PC-3 (cell line): ENCODE data around the gene ACBD6. TPM values are rescaled to one million over a fixed set of nuclear protein-coding genes. Genes with fewer than 3 reads are reported as not detected.

Experiments used
- ATAC-seq: fragments of 200-7000 bp; cut with Tn5 transposase; 2 replicates; pipeline ENCODE4 v1.9.1; 2020; ENCODE audit warnings: mild to moderate bottlenecking, moderate library complexity
- BruUV-seq: library from RNA; stranded (reverse); fragments of 400-500 nt; replicated peaks from 2 replicates; lab custom pipeline; 2021; lab: Mats Ljungman, UMichigan
- CTCF ChIA-PET: fragments of 300-600 bp; sonication (Branson Sonifier 250); formaldehyde crosslinking; loops from one replicate; lab custom pipeline; 2022; ENCODE audit warnings: antibody characterized with exemption; lab: Charles Lee
- POLR2A ChIA-PET: fragments of 300-600 bp; sonication (Branson Sonifier 250); formaldehyde crosslinking; loops from one replicate; lab custom pipeline; 2022; ENCODE audit warnings: antibody characterized with exemption; ENCODE audit not compliant: unreplicated experiment; lab: Charles Lee
- DNase-seq: peaks from one replicate; pipeline ENCODE4 v3.0.0-alpha.2; 2015
- H2AFZ ChIP-seq: fragments of 300-600 bp; sonication (generic); 2 replicates; pipeline ENCODE4 v1.6.0; 2016; ENCODE audit warnings: antibody characterized with exemption, low read length
- H3F3A ChIP-seq: fragments of 300-600 bp; sonication (generic); one replicate; pipeline ENCODE4 v1.6.0; 2017; ENCODE audit warnings: antibody characterized with exemption, low read length, control low read depth, mild to moderate bottlenecking; ENCODE audit not compliant: unreplicated experiment
- H3K27ac ChIP-seq: fragments of 300-600 bp; sonication (generic); 2 replicates; pipeline ENCODE4 v1.5.1; 2016; ENCODE audit warnings: mild to moderate bottlenecking, low read length
- H3K27me3 ChIP-seq: fragments of 300-600 bp; sonication (generic); 2 replicates; pipeline ENCODE4 v1.6.1; 2016; ENCODE audit warnings: low read length, mixed read lengths
- H3K36me3 ChIP-seq: fragments of 300-600 bp; sonication (generic); 2 replicates; pipeline ENCODE4 v1.6.1; 2016; ENCODE audit warnings: low read depth, mixed run types, low read length, mixed read lengths
- H3K4me1 ChIP-seq: fragments of 300-600 bp; sonication (generic); 2 replicates; pipeline ENCODE4 v1.5.1; 2016; ENCODE audit warnings: low read length; ENCODE audit not compliant: insufficient read depth
- H3K4me2 ChIP-seq: fragments of 300-600 bp; sonication (generic); 2 replicates; pipeline ENCODE4 v1.6.0; 2016; ENCODE audit warnings: low read length
- H3K4me3 ChIP-seq: fragments of 300-600 bp; sonication (generic); 2 replicates; pipeline ENCODE4 v1.5.1; 2016; ENCODE audit warnings: mild to moderate bottlenecking, low read length, mixed read lengths
- H3K79me2 ChIP-seq: fragments of 300-600 bp; sonication (generic); 2 replicates; pipeline ENCODE4 v1.6.1; 2017; ENCODE audit warnings: low read length, mixed read lengths
- H3K9ac ChIP-seq: fragments of 300-600 bp; sonication (generic); 2 replicates; pipeline ENCODE4 v1.6.0; 2016; ENCODE audit warnings: mild to moderate bottlenecking, low read length
- H3K9me2 ChIP-seq: fragments of 300-600 bp; sonication (generic); replicated peaks from 2 replicates; pipeline ENCODE4 v1.6.1; 2016; ENCODE audit warnings: mixed run types, low read length, mixed read lengths
- H3K9me3 ChIP-seq: fragments of 300-600 bp; sonication (generic); 2 replicates; pipeline ENCODE4 v1.6.1; 2016; ENCODE audit warnings: low read length, mixed read lengths
- H4K20me1 ChIP-seq: fragments of 300-600 bp; sonication (generic); 2 replicates; pipeline ENCODE4 v1.6.1; 2016; ENCODE audit warnings: low read length, mixed read lengths
- EZH2 ChIP-seq: fragments of 300-600 bp; sonication (generic); IDR thresholded peaks from one replicate; pipeline ENCODE4 v1.6.1; 2017; ENCODE audit warnings: antibody characterized with exemption, mild to moderate bottlenecking, low read length; ENCODE audit not compliant: unreplicated experiment
- EZH2phosphoT487 ChIP-seq: fragments of 300-600 bp; sonication (generic); IDR thresholded peaks from 2 replicates; pipeline ENCODE4 v1.6.1; 2018; ENCODE audit warnings: mild to moderate bottlenecking, antibody characterized with exemption, low read length, borderline replicate concordance
- intact Hi-C: fragments of 100-400 bp; cut with micrococcal nuclease; formaldehyde crosslinking; loops from 2 replicates; pipeline ENCODE4 v1.9.0; 2023
- total RNA-seq: library from RNA; depleted of rRNA; stranded (reverse); fragments of >200 nt; gene quantifications from 2 replicates; pipeline ENCODE4 v1.2.3, GENCODE V29; 2014
- TF ChIP-seq, protein P1 (sequence below): fragments of 300-600 bp; sonication (generic); conservative IDR thresholded peaks from 2 replicates; pipeline ENCODE4 v1.5.1; 2017; ENCODE audit warnings: antibody characterized with exemption, low read depth, mild to moderate bottlenecking, low read length

ACBD6 gene
- total RNA-seq, 1 experiment from 2014 or later, result 43.3 TPM

DNA sequence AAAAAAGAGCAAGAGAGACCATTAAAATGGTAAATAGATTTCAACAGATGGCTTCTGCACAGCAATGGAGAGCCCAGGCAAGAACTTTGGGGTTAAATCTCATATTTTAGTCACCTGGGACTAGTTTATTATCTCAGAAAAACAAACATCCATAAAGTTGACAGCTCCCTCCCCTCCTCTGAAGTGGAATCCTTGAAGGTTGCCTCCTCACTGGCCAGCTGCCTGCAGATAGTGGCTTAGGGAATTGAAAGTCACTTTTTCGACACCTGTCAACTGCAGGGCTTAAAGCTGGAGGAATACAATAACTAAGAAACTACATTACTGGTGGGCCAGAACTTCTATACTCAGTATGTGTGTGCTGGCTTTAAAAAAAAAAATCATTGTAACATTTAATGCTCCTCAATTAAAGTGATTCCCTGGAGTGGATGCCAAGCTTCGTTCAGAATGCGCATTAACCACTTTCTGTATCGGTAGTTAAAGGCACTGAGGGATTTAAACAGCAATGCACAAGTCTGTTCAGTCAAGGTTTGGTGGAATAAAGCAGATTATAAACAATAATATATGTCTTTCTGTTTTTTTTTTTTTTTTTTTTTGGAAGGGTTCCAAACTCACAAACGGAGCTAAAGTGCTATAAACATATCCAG, 219.9 kb downstream of the ACBD6 start:
- ChIA-PET CTCF (no interaction called here), POLR2A (no interaction called here)
- no peaks in the 10 kb centered on the region for H3K9me3 ChIP-seq
- H3F3A ChIP-seq, result no peaks in the 10 kb centered on the region
- DNase-seq (no peak), ATAC-seq (no peak)
- no peaks in the 10 kb centered on the region for H3K4me1 ChIP-seq
- H3K36me3 ChIP-seq, result no peaks in the 10 kb centered on the region
- no peak overlapping the region for H3K4me2 ChIP-seq
- no peak overlapping the region for H3K9ac ChIP-seq
- H2AFZ ChIP-seq, result no peak overlapping the region
- no peak overlapping the region for H3K27ac ChIP-seq
- TF ChIP-seq, protein P1, sequence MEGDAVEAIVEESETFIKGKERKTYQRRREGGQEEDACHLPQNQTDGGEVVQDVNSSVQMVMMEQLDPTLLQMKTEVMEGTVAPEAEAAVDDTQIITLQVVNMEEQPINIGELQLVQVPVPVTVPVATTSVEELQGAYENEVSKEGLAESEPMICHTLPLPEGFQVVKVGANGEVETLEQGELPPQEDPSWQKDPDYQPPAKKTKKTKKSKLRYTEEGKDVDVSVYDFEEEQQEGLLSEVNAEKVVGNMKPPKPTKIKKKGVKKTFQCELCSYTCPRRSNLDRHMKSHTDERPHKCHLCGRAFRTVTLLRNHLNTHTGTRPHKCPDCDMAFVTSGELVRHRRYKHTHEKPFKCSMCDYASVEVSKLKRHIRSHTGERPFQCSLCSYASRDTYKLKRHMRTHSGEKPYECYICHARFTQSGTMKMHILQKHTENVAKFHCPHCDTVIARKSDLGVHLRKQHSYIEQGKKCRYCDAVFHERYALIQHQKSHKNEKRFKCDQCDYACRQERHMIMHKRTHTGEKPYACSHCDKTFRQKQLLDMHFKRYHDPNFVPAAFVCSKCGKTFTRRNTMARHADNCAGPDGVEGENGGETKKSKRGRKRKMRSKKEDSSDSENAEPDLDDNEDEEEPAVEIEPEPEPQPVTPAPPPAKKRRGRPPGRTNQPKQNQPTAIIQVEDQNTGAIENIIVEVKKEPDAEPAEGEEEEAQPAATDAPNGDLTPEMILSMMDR, result no peak
- no peak for TF ChIP-seq EZH2
- TF ChIP-seq EZH2phosphoT487, result no peak
- no TSS peak for BruUV-seq
- H3K79me2 ChIP-seq, result no peaks in the 10 kb centered on the region
- intact Hi-C loops, result no loop called here
- no peaks in the 10 kb centered on the region for H3K27me3 ChIP-seq
- no peaks in the 10 kb centered on the region for H3K9me2 ChIP-seq
- H4K20me1 ChIP-seq, result no peaks in the 10 kb centered on the region
- no peak overlapping the region for H3K4me3 ChIP-seq

DNA sequence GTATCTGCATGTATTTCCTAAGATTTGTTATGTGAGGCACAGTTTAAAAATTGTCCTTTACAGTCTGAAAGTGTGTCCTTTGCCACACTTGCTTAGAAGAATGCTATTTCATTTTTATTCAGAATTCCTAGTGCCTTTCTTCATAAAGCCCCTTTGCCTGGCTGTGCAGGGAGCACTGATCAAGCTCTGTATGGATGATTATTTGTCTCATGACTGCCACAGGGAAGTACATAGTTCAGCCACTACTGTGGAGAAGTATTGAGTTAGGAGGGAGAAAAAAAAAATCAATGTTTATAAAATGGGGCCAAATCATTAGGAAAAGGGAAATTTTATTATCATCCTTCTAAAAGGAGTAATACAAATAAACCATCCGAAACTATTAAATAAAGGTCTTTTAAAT, 220.9 kb downstream of the ACBD6 start:
- Histone ChIP-seq H2AFZ (no peak overlapping the region), H3K4me3 (no peak overlapping the region), H3K27me3 (no peaks in the 10 kb centered on the region), H3K9ac (no peak overlapping the region), H3K4me1 (no peaks in the 10 kb centered on the region), H4K20me1 (no peaks in the 10 kb centered on the region), H3K9me3 (no peaks in the 10 kb centered on the region), H3K9me2 (no peaks in the 10 kb centered on the region), H3K36me3 (no peaks in the 10 kb centered on the region), H3K27ac (no peak overlapping the region), H3F3A (no peaks in the 10 kb centered on the region), H3K4me2 (no peak overlapping the region), H3K79me2 (no peaks in the 10 kb centered on the region)
- TF ChIP-seq EZH2phosphoT487 (no peak), EZH2 (no peak)
- TF ChIP-seq, protein P1, result no peak
- intact Hi-C loops, result no loop called here
- ChIA-PET POLR2A (no interaction called here), CTCF (no interaction called here)
- DNase-seq, result no peak
- ATAC-seq, result no peak
- BruUV-seq, result no TSS peak

DNA sequence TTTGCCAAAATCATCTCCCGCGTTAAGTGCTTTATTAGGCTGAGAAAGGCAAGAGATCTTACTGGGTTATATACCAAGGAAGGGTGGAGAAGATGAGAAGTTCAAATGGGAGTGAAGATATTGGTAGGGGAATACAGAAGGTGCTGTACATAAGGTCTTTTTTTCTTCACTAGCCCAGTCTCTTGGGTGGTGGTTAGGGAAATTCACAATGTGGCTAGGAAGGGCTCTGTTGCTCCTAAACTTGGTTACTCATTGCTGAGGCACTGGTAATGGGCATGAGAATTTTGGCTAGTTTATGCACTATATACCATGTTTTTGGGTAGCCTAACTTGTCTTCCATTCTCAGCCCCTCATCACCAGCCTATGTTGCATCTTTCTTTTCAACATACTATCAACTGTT, 221.8 kb downstream of the ACBD6 start:
- Histone ChIP-seq H3K9ac (no peak overlapping the region), H3K79me2 (no peaks in the 10 kb centered on the region), H3K9me3 (no peaks in the 10 kb centered on the region), H3K4me1 (no peaks in the 10 kb centered on the region), H3K9me2 (no peaks in the 10 kb centered on the region), H2AFZ (no peak overlapping the region), H3K27ac (no peak overlapping the region), H4K20me1 (no peaks in the 10 kb centered on the region), H3K36me3 (no peaks in the 10 kb centered on the region), H3K4me3 (no peak overlapping the region), H3K27me3 (no peaks in the 10 kb centered on the region), H3F3A (no peaks in the 10 kb centered on the region), H3K4me2 (no peak overlapping the region)
- DNase-seq (no peak), ATAC-seq (no peak)
- TF ChIP-seq EZH2phosphoT487 (no peak), EZH2 (no peak)
- TF ChIP-seq, protein P1, result no peak
- no TSS peak for BruUV-seq
- intact Hi-C loops, result no loop called here
- ChIA-PET CTCF (no interaction called here), POLR2A (no interaction called here)
